Bronchial epithelial cell (primary cell): Measurements from ENCODE around the gene AMPD2. TPM values are rescaled to one million over a fixed set of nuclear protein-coding genes. Genes with fewer than 3 reads are reported as not detected.
"Not testable (repeated sequence)": the region's sequence is repeated elsewhere in the genome, so short reads cannot be mapped to it uniquely, and the experiment has no call there.

Experiments used
- DNase-seq: peaks from one replicate; pipeline ENCODE4 v3.0.0-alpha.2; 2010; ENCODE audit warnings: low read depth
- FAIRE-seq: peaks from 2 replicates; lab custom pipeline; 2011; peaks lifted over from hg19 to GRCh38; lab: Jason Lieb, UNC
- H3K27me3 ChIP-seq: 2 replicates; pipeline ENCODE4 v1.5.1; 2011; ENCODE audit warnings: low read length; ENCODE audit not compliant: control insufficient read depth, insufficient read depth
- H3K36me3 ChIP-seq: 2 replicates; pipeline ENCODE4 v1.5.1; 2011; ENCODE audit warnings: low read length; ENCODE audit not compliant: control insufficient read depth, insufficient read depth
- H3K4me3 ChIP-seq: 2 replicates; pipeline ENCODE4 v1.5.1; 2011; ENCODE audit warnings: mild to moderate bottlenecking, low read depth, low read length, control low read depth
- CTCF ChIP-seq: IDR thresholded peaks from 2 replicates; pipeline ENCODE4 v1.5.1; 2011; ENCODE audit warnings: mild to moderate bottlenecking, moderate library complexity, low read length, control low read depth, inconsistent platforms; ENCODE audit not compliant: insufficient read depth, severe bottlenecking
- total RNA-seq: library from RNA; depleted of rRNA; stranded (reverse); fragments of >200 nt; gene quantifications from 2 replicates; pipeline ENCODE4 v1.2.1, GENCODE V29; 2014

The AMPD2 gene
- total RNA-seq, 1 donor from 2014 or later: 21.9 TPM

GRCh38 chr1:109677459-109677858 is 57.8 kb downstream of the AMPD2 start:
- Histone ChIP-seq H3K4me3 (no peak overlapping the region), H3K27me3 (no peaks in the 10 kb centered on the region), H3K36me3 (no peaks in the 10 kb centered on the region)
- DNase-seq: no peak
- no peak for TF ChIP-seq CTCF
- FAIRE-seq: no peak

- not testable (repeated sequence) for FAIRE-seq, DNase-seq, H3K36me3 ChIP-seq, H3K4me3 ChIP-seq, H3K27me3 ChIP-seq
Observed at GRCh38 chr1:109678637-109679036, 59.0 kb downstream of the AMPD2 start.

Other genes with a start within 250 kb of the AMPD2 start
- gene SORT1, start 221.9 kb upstream of the AMPD2 start, total RNA-seq: 7.9 and 31.1 TPM in 2 replicates
- gene PSMA5, start 193.4 kb upstream of the AMPD2 start, total RNA-seq: 31.0 and 42.9 TPM in 2 replicates
- gene SYPL2, start 153.3 kb upstream of the AMPD2 start, total RNA-seq: not detected in 2 replicates
- gene ATXN7L2, start 135.9 kb upstream of the AMPD2 start, total RNA-seq: 0.64 and 1.3 TPM in 2 replicates
- 5.0 and 8.1 TPM in 2 replicates for gene CYB561D1, start 125.7 kb upstream of the AMPD2 start, total RNA-seq
- gene AMIGO1, start 110.1 kb upstream of the AMPD2 start, total RNA-seq: 0.13 and 0.26 TPM in 2 replicates
- not detected in 2 replicates for gene GPR61, start 80.0 kb upstream of the AMPD2 start, total RNA-seq
- gene GNAI3, start 71.2 kb upstream of the AMPD2 start, total RNA-seq: 18.7 and 21.6 TPM in 2 replicates
- gene GNAT2, start 221 bp upstream of the AMPD2 start, total RNA-seq: 0.26 TPM in 1 of 2 replicates, not detected in the other
- gene GSTM4, start 36.3 kb downstream of the AMPD2 start, total RNA-seq: 0.53 and 1.9 TPM in 2 replicates
- gene GSTM2, start 48.2 kb downstream of the AMPD2 start, total RNA-seq: 0.26 TPM in 2 replicates
- gene GSTM1, start 68.0 kb downstream of the AMPD2 start, total RNA-seq: 0.90 and 2.6 TPM in 2 replicates
- not detected in 2 replicates for gene GSTM5, start 92.4 kb downstream of the AMPD2 start, total RNA-seq
- 4.7 TPM in 2 replicates for gene GSTM3, start 121.2 kb downstream of the AMPD2 start, total RNA-seq
- gene EPS8L3, start 144.1 kb downstream of the AMPD2 start, total RNA-seq: not detected in 2 replicates